IMR-90 (cell line): ENCODE results near the gene RYR2. TPM values are rescaled to one million over a fixed set of nuclear protein-coding genes. Genes with fewer than 3 reads are reported as not detected.

Experiments used
- ATAC-seq: fragments of 200-7000 bp; cut with Tn5 transposase; 2 replicates; pipeline ENCODE4 v1.9.1; 2020; ENCODE audit warnings: low read depth, mild to moderate bottlenecking, moderate library complexity
- BruUV-seq: library from RNA; stranded (reverse); fragments of 400-500 nt; replicated peaks from 2 replicates; lab custom pipeline; 2021; lab: Mats Ljungman, UMichigan
- CTCF ChIA-PET: fragments of 300-600 bp; formaldehyde crosslinking; extraction: SDS; loops from one replicate; lab custom pipeline; 2021; ENCODE audit warnings: antibody characterized with exemption; lab: Yijun Ruan, JAX
- POLR2A ChIA-PET: fragments of 300-600 bp; sonication (Branson Sonifier 250); formaldehyde crosslinking; loops from one replicate; lab custom pipeline; 2022; ENCODE audit warnings: antibody characterized with exemption; ENCODE audit not compliant: unreplicated experiment; lab: Charles Lee
- DNase-seq: peaks from one replicate; pipeline ENCODE4 v3.0.0; 2013
- H2AFZ ChIP-seq: replicated peaks from 2 replicates; pipeline ENCODE3; 2013; ENCODE audit warnings: low read length, mild to moderate bottlenecking; ENCODE audit not compliant: poor library complexity
- H2AK5ac ChIP-seq: 2 replicates; pipeline ENCODE4 v1.6.1; 2013; ENCODE audit warnings: low read depth, low read length, inconsistent platforms
- H2AK9ac ChIP-seq: replicated peaks from 2 replicates; pipeline ENCODE3; 2013; ENCODE audit warnings: mild to moderate bottlenecking, low read depth, low read length, moderate library complexity; ENCODE audit not compliant: poor library complexity
- H2BK120ac ChIP-seq: 2 replicates; pipeline ENCODE4 v1.6.1; 2013; ENCODE audit warnings: low read depth, low read length, inconsistent platforms
- H2BK15ac ChIP-seq: 3 replicates; pipeline ENCODE4 v1.6.1; 2013; ENCODE audit warnings: low read depth, low read length, inconsistent platforms
- H2BK20ac ChIP-seq: 2 replicates; pipeline ENCODE4 v1.6.1; 2013; ENCODE audit warnings: low read depth, mild to moderate bottlenecking, inconsistent platforms, low read length, moderate library complexity
- H2BK5ac ChIP-seq: 2 replicates; pipeline ENCODE4 v1.6.1; 2013; ENCODE audit warnings: mild to moderate bottlenecking, low read depth, low read length, inconsistent platforms; ENCODE audit not compliant: poor library complexity, severe bottlenecking
- H3K14ac ChIP-seq: replicated peaks from 2 replicates; pipeline ENCODE4 v1.6.1; 2013; ENCODE audit warnings: low read depth, low read length, inconsistent platforms
- H3K18ac ChIP-seq: 2 replicates; pipeline ENCODE4 v1.6.1; 2013; ENCODE audit warnings: low read depth, low read length, control low read depth
- H3K23ac ChIP-seq: 2 replicates; pipeline ENCODE4 v1.6.1; 2013; ENCODE audit warnings: low read depth, low read length, inconsistent platforms
- H3K27ac ChIP-seq: 2 replicates; pipeline ENCODE4 v1.5.1; 2013; ENCODE audit warnings: mild to moderate bottlenecking, control low read depth, low read length; ENCODE audit not compliant: insufficient read depth
- H3K27me3 ChIP-seq: 2 replicates; pipeline ENCODE4 v1.6.1; 2013; ENCODE audit warnings: low read length; ENCODE audit not compliant: control insufficient read depth, insufficient read depth
- H3K36me3 ChIP-seq: 2 replicates; pipeline ENCODE4 v1.6.1; 2013; ENCODE audit warnings: low read length, mixed read lengths; ENCODE audit not compliant: control insufficient read depth, insufficient read depth
- H3K4ac ChIP-seq: 2 replicates; pipeline ENCODE4 v1.6.1; 2013; ENCODE audit warnings: low read depth, low read length, inconsistent platforms
- H3K4me1 ChIP-seq: 2 replicates; pipeline ENCODE4 v1.6.1; 2013; ENCODE audit warnings: low read length, mixed read lengths; ENCODE audit not compliant: control insufficient read depth, insufficient read depth
- H3K4me2 ChIP-seq: 2 replicates; pipeline ENCODE4 v1.6.1; 2013; ENCODE audit warnings: low read depth, mild to moderate bottlenecking, control low read depth, low read length, moderate library complexity
- H3K4me3 ChIP-seq: 2 replicates; pipeline ENCODE4 v1.5.1; 2013; ENCODE audit warnings: low read depth, mild to moderate bottlenecking, control low read depth, low read length, moderate library complexity; ENCODE audit not compliant: insufficient read depth
- H3K56ac ChIP-seq: 2 replicates; pipeline ENCODE4 v1.6.1; 2013; ENCODE audit warnings: low read length, inconsistent platforms; ENCODE audit not compliant: insufficient read depth; ENCODE audit errors: extremely low read depth
- H3K79me1 ChIP-seq, 2 experiments: 2 replicates each; pipeline ENCODE4 v1.6.1; 2013; ENCODE audit warnings: low read length in 2 of 2, inconsistent platforms in 1 of 2, low read depth in 1 of 2
- H3K9ac ChIP-seq: 2 replicates; pipeline ENCODE4 v1.6.1; 2013; ENCODE audit warnings: low read depth, low read length, control low read depth
- H3K9me1 ChIP-seq: 2 replicates; pipeline ENCODE4 v1.6.1; 2013; ENCODE audit warnings: low read length, inconsistent platforms; ENCODE audit not compliant: insufficient read depth
- H3K9me3 ChIP-seq: 2 replicates; pipeline ENCODE4 v1.6.1; 2013; ENCODE audit warnings: low read length; ENCODE audit not compliant: control insufficient read depth, insufficient read depth
- H4K20me1 ChIP-seq: 2 replicates; pipeline ENCODE4 v1.6.1; 2013; ENCODE audit warnings: low read length, inconsistent platforms; ENCODE audit not compliant: insufficient read depth
- H4K5ac ChIP-seq: 2 replicates; pipeline ENCODE4 v1.6.1; 2013; ENCODE audit warnings: mild to moderate bottlenecking, low read depth, low read length, control low read depth
- H4K8ac ChIP-seq, 2 experiments: 2 replicates each; pipeline ENCODE4 v1.6.1; 2013; ENCODE audit warnings: low read depth in 2 of 2, low read length in 2 of 2, control low read depth in 1 of 2, inconsistent platforms in 1 of 2
- H4K91ac ChIP-seq: 2 replicates; pipeline ENCODE4 v1.6.1; 2013; ENCODE audit warnings: low read depth, low read length, inconsistent platforms; ENCODE audit not compliant: insufficient read depth
- MAFK ChIP-seq: IDR thresholded peaks from 2 replicates; pipeline ENCODE4 v1.6.1; 2012; ENCODE audit warnings: low read depth, low read length, improper control_type of control experiment
- MAZ ChIP-seq: IDR thresholded peaks from 2 replicates; pipeline ENCODE4 v1.6.1; 2012; ENCODE audit warnings: low read depth, mild to moderate bottlenecking, low read length, improper control_type of control experiment, moderate library complexity, borderline replicate concordance
- RFX5 ChIP-seq: IDR thresholded peaks from 2 replicates; pipeline ENCODE4 v1.8.0; 2012; ENCODE audit warnings: low read depth, mild to moderate bottlenecking, low read length, moderate library complexity
- dilution Hi-C: fragments of 300-500 bp; cut with HindIII; formaldehyde crosslinking; loops from one replicate; pipeline ENCODE4 v1.14.3; 2018; ENCODE audit warnings: low sequenced_read_pairs; ENCODE audit not compliant: unreplicated experiment
- in situ Hi-C: fragments of 300-500 bp; cut with MboI; formaldehyde crosslinking; loops from 3 replicates; pipeline ENCODE4 v1.14.3; 2019; ENCODE audit warnings: low sequenced_read_pairs, inconsistent platforms, mixed read lengths
- intact Hi-C: fragments of 100-400 bp; cut with micrococcal nuclease; formaldehyde crosslinking; loops from 2 replicates; pipeline ENCODE4 v1.10.0; 2022
- polyA plus RNA-seq, 3 experiments: library from polyadenylated mRNA; depleted of rRNA; stranded (reverse); fragments of >200 nt; gene quantifications; 2 replicates each; pipeline ENCODE4 v1.2.3, GENCODE V29; 2012; ENCODE audit warnings: low replicate concordance in 1 of 3
- total RNA-seq: library from RNA; depleted of rRNA; stranded (reverse); fragments of >200 nt; gene quantifications from 2 replicates; pipeline ENCODE4 v1.2.3, GENCODE V29; 2012

Gene RYR2
- total and polyA plus RNA-seq, 2 of the 4 experiments (the other 2 are of a cell fraction): not detected

DNA sequence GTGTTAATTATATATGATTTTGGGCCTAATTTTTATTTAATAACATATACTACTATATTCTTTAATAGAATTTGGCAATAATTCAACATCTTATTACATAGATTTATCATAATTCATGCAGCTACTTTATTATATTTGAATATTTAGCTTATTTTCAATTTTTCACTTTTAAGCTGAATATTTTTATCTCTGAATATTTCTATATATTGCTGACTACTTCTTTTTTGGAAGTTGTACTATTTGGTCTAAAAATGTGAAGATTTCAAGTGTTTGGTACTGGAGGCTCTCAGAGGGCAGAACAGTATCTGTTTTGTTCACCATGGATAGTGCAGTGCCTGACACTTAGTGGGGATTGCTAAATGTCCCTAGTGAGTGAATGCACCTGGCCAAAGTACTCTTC is 389.5 kb downstream of the RYR2 start:
- DNase-seq (no peak), ATAC-seq (no peak)
- no peaks in the 10 kb centered on the region for H3K36me3 ChIP-seq
- H3K56ac ChIP-seq: no peak overlapping the region
- no peak overlapping the region for H2AFZ ChIP-seq
- no peak overlapping the region for H3K9ac ChIP-seq
- no peak overlapping the region for H3K27ac ChIP-seq
- TF ChIP-seq RFX5 (no peak), MAFK (0 out of 2 replicates have a peak, but pooled peaks have one; percentile 15), MAZ (no peak)
- no peak overlapping the region for H2BK5ac ChIP-seq
- H3K14ac ChIP-seq: no peak overlapping the region
- in situ Hi-C loops (no loop called here), intact Hi-C loops (no loop called here), dilution Hi-C loops (no loop called here)
- POLR2A ChIA-PET: no interaction called here
- no peak overlapping the region for H3K4me3 ChIP-seq
- no peak overlapping the region for H2AK9ac ChIP-seq
- H3K23ac ChIP-seq: no peak overlapping the region
- no peak overlapping the region for H4K91ac ChIP-seq
- no peaks in the 10 kb centered on the region for H3K4me1 ChIP-seq
- no peak overlapping the region for H3K4ac ChIP-seq
- CTCF ChIA-PET: no interaction called here
- no peak overlapping the region for H3K4me2 ChIP-seq
- 0 out of 2 replicates have a peak, but pooled peaks cover 2% of the 10 kb centered on the region for H3K9me3 ChIP-seq
- H2BK20ac ChIP-seq: no peak overlapping the region
- H2BK120ac ChIP-seq: no peak overlapping the region
- H4K8ac ChIP-seq: no peak overlapping the region
- no peak overlapping the region for H2BK15ac ChIP-seq
- no peaks in the 10 kb centered on the region for H3K79me1 ChIP-seq
- no TSS peak for BruUV-seq
- no peaks in the 10 kb centered on the region for H3K27me3 ChIP-seq
- no peak overlapping the region for H3K18ac ChIP-seq
- H3K9me1 ChIP-seq: no peaks in the 10 kb centered on the region
- H2AK5ac ChIP-seq: no peak overlapping the region
- H4K5ac ChIP-seq: no peak overlapping the region
- H4K20me1 ChIP-seq: no peaks in the 10 kb centered on the region
